Left ventricle myocardium inferior (tissue), 1 donor: ENCODE data around the gene FRMD4A. TPM values are rescaled to one million over a fixed set of nuclear protein-coding genes. Genes with fewer than 3 reads are reported as not detected.

ENCODE experiments used
- DNase-seq: peaks from one replicate; pipeline ENCODE4 v3.0.0-alpha.2; 2020
- H3K27ac ChIP-seq: fragments of 200-600 bp; replicated peaks from 2 replicates; pipeline ENCODE4 v1.8.0; 2021
- H3K27me3 ChIP-seq: fragments of 200-600 bp; 2 replicates; pipeline ENCODE4 v1.8.0; 2021; ENCODE audit warnings: low read depth
- H3K36me3 ChIP-seq: fragments of 200-600 bp; 2 replicates; pipeline ENCODE4 v1.8.0; 2021
- H3K4me1 ChIP-seq: fragments of 200-600 bp; 2 replicates; pipeline ENCODE4 v1.8.0; 2021
- H3K4me3 ChIP-seq: fragments of 200-600 bp; 2 replicates; pipeline ENCODE4 v1.8.0; 2021; ENCODE audit warnings: mild to moderate bottlenecking, moderate library complexity
- H3K9me3 ChIP-seq: fragments of 200-600 bp; replicated peaks from 2 replicates; pipeline ENCODE4 v1.8.0; 2021
- intact Hi-C: fragments of 100-400 bp; cut with micrococcal nuclease; formaldehyde crosslinking; loops from one replicate; pipeline ENCODE4 v1.11.0; 2022
- total RNA-seq: library from RNA; stranded (reverse); fragmentation: NEBNext Ultra II Directional; extraction: Animal tissue kit (Norgen Biotek cat#: 25700); gene quantifications from one replicate; pipeline ENCODE4 v1.2.1, GENCODE V29; 2021
- TF ChIP-seq, protein P1 (sequence below): fragments of 200-600 bp; IDR thresholded peaks from 2 replicates; pipeline ENCODE4 v1.8.0; 2021; ENCODE audit warnings: antibody characterized with exemption, mild to moderate bottlenecking, borderline replicate concordance
- donor health status: DM: no; HTN: yes; CAD: no; lungs with severe emphysema.

The FRMD4A gene
- total RNA-seq, 1 donor from 2014 or later = 26.1 TPM

DNA sequence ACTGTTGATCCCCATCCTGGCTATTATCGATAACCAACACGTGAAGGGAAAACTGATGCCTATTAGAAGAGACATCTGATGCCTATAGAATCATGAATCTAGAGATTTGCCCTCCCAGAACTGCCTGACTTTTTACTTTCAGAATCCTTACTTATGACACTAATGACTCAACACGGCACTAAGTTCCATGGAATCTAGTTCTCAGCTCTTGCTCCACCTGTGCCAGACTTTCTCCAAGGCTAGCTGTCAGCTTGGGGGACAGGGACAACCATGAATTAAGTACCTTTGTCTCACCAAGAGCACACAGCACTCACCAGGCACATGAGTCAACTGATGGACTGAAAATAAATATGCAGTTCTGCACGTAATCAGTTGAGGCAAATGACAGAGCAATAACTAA is 184.2 kb downstream of the FRMD4A start:
- Histone ChIP-seq H3K9me3 (no peaks in the 10 kb centered on the region), H3K4me3 (no peak overlapping the region), H3K27ac (no peak overlapping the region), H3K36me3 (no peaks in the 10 kb centered on the region), H3K27me3 (peaks cover 69% of the 10 kb centered on the region), H3K4me1 (no peaks in the 10 kb centered on the region)
- no peak for DNase-seq
- TF ChIP-seq, protein P1, sequence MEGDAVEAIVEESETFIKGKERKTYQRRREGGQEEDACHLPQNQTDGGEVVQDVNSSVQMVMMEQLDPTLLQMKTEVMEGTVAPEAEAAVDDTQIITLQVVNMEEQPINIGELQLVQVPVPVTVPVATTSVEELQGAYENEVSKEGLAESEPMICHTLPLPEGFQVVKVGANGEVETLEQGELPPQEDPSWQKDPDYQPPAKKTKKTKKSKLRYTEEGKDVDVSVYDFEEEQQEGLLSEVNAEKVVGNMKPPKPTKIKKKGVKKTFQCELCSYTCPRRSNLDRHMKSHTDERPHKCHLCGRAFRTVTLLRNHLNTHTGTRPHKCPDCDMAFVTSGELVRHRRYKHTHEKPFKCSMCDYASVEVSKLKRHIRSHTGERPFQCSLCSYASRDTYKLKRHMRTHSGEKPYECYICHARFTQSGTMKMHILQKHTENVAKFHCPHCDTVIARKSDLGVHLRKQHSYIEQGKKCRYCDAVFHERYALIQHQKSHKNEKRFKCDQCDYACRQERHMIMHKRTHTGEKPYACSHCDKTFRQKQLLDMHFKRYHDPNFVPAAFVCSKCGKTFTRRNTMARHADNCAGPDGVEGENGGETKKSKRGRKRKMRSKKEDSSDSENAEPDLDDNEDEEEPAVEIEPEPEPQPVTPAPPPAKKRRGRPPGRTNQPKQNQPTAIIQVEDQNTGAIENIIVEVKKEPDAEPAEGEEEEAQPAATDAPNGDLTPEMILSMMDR = no peak
- intact Hi-C loops = no loop called here

DNA sequence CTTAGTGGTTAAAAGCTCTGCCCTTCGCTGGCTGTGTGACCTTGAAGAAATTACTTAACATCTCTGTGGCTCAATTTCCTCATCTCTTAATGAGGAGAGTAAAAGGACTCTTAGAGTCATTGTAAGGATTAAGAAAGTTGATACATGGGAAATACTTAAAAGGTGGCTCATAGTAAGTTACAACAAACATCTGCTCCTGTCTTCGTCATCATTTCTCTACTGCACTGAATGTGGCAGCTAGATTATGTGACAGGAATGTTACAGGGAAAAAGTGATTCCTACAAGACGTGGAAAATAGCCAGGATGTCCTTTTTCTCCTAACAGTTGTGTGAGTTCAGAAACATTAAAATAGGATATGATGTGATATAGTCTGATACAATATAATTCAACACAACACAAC is 184.7 kb downstream of the FRMD4A start:
- TF ChIP-seq, protein P1 = no peak
- peaks cover 66% of the 10 kb centered on the region for H3K27me3 ChIP-seq

GRCh38 chr10:14144451-14144850 is 186.3 kb downstream of the FRMD4A start:
- H3K4me1 ChIP-seq = no peaks in the 10 kb centered on the region
- peaks cover 59% of the 10 kb centered on the region for H3K27me3 ChIP-seq
- no peak for DNase-seq
- intact Hi-C loops = no loop called here
- H3K27ac ChIP-seq = no peak overlapping the region
- no peak overlapping the region for H3K4me3 ChIP-seq
- TF ChIP-seq, protein P1 = no peak
- H3K36me3 ChIP-seq = no peaks in the 10 kb centered on the region
- no peaks in the 10 kb centered on the region for H3K9me3 ChIP-seq

More for the DNA sequence above, 184.7 kb downstream of the FRMD4A start:
- intact Hi-C loops = no loop called here
- H3K36me3 ChIP-seq = no peaks in the 10 kb centered on the region
- no peaks in the 10 kb centered on the region for H3K4me1 ChIP-seq
- DNase-seq = no peak
- H3K9me3 ChIP-seq = no peaks in the 10 kb centered on the region
- no peak overlapping the region for H3K4me3 ChIP-seq
- no peak overlapping the region for H3K27ac ChIP-seq

GRCh38 chr10:14142606-14143250 is 188.0 kb downstream of the FRMD4A start:
- TF ChIP-seq, protein P1 = no peak
- DNase-seq = no peak
- intact Hi-C loops = no loop called here
- H3K27ac ChIP-seq = no peak overlapping the region
- no peak overlapping the region for H3K4me3 ChIP-seq
- no peaks in the 10 kb centered on the region for H3K36me3 ChIP-seq
- no peaks in the 10 kb centered on the region for H3K9me3 ChIP-seq
- no peaks in the 10 kb centered on the region for H3K4me1 ChIP-seq
- peaks cover 46% of the 10 kb centered on the region for H3K27me3 ChIP-seq

DNA sequence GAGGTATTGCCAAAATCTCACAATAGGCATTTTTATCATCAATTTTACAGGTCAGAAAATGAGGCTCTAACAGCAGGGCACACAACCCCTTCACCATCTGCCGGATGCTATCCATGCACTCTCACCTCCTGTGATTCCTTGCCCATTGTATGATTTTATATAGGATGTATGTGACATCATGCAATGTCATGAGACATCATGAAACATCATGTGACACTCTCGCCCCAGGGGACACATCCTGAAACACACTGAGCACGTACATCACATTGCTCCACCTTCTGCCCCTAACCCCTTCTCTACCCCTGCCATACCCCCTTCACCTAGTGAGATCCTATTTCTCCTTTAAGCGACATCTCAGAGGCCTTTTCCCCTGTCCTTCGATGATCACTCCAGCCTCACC is 189.4 kb downstream of the FRMD4A start:
- intact Hi-C loops = no loop called here
- peaks cover 46% of the 10 kb centered on the region for H3K27me3 ChIP-seq
- H3K36me3 ChIP-seq = no peaks in the 10 kb centered on the region
- H3K27ac ChIP-seq = no peak overlapping the region
- no peaks in the 10 kb centered on the region for H3K9me3 ChIP-seq
- no peaks in the 10 kb centered on the region for H3K4me1 ChIP-seq
- H3K4me3 ChIP-seq = no peak overlapping the region
- TF ChIP-seq, protein P1 = no peak
- no peak for DNase-seq
